Embryonic facial prominence (tissue), 1 donor: ENCODE results near the gene PIK3CD.

Source experiments
- DNase-seq: peaks from one replicate; pipeline ENCODE4 v3.0.0-alpha.2; 2016; ENCODE audit errors: extremely low spot score

The PIK3CD gene

GRCh38 chr1:9719978-9720722 lies 68.6 kb downstream of the PIK3CD start:
- DNase-seq = no peak

- DNase-seq = no peak
Observed at GRCh38 chr1:9720785-9721605, 69.5 kb downstream of the PIK3CD start.

GRCh38 chr1:9721606-9722377 lies 70.3 kb downstream of the PIK3CD start:
- no peak for DNase-seq

DNA sequence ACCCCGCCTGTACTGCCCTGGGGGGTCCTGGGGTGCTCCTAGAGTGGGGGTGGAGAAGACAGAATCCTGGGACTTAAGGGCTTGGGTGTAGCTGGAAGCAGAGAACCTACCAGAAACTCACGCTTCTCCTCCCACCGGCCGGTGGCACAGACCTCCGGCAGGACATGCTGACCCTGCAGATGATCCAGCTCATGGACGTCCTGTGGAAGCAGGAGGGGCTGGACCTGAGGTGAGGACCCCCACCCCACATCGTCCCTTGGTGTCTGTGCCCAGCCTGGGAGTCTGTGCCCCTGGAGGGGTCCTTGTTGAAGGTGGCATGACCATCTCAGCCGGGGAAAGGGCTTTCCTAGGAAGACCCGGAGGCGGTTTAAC lies 70.8 kb downstream of the PIK3CD start:
- DNase-seq = no peak

- no peak for DNase-seq
Observed at GRCh38 chr1:9723068-9723805, 71.7 kb downstream of the PIK3CD start.

- no peak for DNase-seq
Observed at GRCh38 chr1:9723926-9724325, 72.4 kb downstream of the PIK3CD start.

- no peak for DNase-seq
Observed at GRCh38 chr1:9724706-9725476, 73.4 kb downstream of the PIK3CD start.

DNA sequence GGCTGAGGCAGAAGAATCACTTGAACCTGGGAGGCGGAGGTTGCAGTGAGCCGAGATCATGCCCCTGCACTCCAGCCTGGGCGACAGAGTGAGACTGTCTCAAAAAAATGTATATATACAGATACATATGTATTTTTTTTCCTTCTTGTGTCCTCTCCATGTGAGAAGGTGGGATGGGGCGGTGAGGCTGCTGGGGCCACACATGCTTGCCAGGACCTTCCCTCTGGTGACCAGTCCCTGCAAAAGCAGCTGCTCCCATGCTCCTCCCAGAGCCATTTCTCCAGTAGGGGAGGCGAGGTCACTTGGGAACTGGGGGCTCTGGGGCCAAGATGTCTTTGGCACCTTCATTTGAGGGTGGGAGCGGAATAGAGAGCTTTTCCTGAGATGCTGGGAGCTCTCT lies 74.9 kb downstream of the PIK3CD start:
- DNase-seq = no peak

DNA sequence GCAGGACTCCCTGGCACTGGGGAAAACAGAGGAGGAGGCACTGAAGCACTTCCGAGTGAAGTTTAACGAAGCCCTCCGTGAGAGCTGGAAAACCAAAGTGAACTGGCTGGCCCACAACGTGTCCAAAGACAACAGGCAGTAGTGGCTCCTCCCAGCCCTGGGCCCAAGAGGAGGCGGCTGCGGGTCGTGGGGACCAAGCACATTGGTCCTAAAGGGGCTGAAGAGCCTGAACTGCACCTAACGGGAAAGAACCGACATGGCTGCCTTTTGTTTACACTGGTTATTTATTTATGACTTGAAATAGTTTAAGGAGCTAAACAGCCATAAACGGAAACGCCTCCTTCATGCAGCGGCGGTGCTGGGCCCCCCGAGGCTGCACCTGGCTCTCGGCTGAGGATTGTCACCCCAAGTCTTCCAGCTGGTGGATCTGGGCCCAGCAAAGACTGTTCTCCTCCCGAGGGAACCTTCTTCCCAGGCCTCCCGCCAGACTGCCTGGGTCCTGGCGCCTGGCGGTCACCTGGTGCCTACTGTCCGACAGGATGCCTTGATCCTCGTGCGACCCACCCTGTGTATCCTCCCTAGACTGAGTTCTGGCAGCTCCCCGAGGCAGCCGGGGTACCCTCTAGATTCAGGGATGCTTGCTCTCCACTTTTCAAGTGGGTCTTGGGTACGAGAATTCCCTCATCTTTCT lies 75.5 kb downstream of the PIK3CD start:
- DNase-seq = no peak

GRCh38 chr1:9728451-9729295 lies 77.1 kb downstream of the PIK3CD start:
- DNase-seq = no peak

DNA sequence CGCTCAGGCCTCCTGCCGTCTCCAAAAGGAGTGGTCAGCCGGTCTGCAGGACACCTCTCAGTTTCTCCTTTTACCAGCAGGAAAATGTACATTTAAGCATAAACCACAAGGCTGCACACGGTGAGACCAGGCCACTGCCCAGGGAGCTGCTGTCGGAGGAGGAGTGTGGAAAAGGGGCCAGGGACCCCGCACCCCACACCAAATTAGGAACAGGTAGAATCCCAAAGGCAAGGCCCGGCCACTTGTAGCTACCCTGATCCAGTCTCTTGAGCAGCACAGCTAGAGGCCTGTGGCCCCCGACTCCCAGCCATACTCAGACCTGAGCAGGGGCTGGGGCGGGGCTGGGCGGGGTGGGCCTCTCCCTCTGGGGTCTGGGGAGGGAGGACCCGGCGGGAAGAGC lies 78.0 kb downstream of the PIK3CD start:
- DNase-seq = no peak

DNA sequence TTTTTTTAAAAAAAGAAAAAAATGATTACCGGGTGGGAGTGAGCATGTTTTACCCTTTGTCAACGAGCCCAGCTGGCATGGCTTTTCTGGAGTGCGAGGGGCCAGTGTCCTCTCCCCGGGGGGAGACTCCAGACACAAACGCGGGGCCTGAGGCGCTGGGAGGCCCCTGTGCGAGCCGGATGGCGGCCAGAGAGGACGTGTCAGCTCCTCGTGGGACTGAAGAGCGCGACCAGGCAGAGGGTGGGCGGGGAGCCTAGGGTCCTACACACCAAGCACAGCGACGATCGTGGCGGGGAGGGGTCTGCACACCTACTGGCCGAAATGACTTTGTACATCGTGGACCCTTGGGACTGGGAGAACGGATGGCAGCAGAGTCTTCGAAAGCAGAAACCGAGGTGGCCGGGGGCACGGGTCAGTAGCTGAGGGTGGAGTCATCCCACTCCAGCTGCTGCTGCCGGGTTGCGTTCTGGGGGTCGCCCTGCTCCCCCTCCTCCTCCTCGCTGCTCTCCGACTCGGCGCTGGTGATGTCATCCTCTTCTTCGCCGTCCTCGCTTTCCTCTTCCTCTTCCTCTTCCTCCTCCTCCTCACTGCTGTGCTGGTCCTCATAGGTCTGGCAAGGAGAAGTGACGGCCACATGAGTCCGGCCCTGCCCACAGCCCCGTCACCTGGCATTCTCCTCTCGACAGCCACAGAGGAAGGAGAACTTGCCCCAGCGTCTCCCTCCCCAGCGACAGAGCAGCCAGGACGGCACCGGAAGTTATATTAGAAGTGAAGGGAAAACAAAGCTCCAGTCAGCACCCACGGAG lies 78.8 kb downstream of the PIK3CD start:
- no peak for DNase-seq

- no peak for DNase-seq
Observed at GRCh38 chr1:9731051-9731537, 79.6 kb downstream of the PIK3CD start.

DNA sequence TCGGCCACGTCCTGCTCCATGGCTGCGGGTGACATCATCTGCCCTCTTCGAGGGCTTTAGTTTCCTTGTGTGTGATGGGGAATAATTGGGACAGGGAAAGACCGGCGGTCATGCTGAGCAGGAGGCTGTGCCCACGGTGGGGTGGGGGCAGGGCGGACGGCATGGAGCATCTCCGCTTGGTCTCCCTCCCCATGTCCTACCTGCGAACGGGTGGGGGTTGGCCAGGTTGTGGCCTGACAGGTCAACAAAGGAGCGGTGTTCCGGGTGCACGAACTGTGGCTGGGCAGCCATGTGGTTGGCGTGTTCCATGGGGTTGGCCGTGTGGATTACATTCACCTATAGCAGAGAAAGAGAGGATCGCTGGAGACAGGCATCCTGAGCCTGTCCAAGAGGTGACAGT lies 80.0 kb downstream of the PIK3CD start:
- DNase-seq = no peak

GRCh38 chr1:9732123-9732971 lies 80.8 kb downstream of the PIK3CD start:
- DNase-seq = no peak

GRCh38 chr1:9733160-9733789 lies 81.7 kb downstream of the PIK3CD start:
- DNase-seq = no peak

DNA sequence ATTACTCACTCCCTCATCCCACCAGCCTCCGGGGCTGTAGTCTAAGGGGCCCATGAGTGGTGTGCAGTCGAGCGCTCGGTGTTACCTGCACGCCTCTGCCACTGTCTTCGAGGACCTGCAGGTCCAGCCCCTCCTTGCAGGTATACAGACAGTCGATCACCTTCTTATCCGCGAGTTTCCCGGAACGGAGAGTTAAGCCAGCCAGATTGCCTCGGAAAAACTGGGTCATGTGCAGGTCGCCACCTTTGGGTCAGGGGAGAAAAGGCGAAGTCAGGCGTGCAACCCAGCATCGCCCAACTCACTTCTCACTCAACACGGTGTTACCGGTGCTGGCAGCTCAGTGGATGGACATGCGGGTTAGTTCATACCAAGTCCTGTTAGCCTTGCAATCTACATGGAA lies 84.3 kb downstream of the PIK3CD start:
- no peak for DNase-seq
